Measurements from ENCODE around the gene OR52E6.

DNA sequence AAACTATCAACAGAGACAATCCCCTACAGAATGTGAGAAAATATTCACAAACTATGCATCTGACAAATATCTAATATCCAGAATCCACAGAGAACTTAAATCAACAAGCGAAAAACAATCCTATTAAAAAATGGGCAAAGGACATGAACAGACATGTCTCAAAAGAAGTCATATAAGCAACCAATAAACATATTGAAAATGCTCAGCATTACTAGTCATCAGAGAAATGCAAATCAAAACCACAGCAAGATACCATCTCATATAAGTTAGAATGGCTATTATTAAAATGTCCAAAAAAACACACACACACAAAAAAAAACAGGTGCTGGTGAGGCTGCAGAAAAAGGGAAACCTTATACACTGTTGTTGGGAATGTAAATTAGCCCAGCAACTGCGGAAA lies 24.1 kb upstream of the OR52E6 start:
- TF ChIP-seq, protein P1, sequence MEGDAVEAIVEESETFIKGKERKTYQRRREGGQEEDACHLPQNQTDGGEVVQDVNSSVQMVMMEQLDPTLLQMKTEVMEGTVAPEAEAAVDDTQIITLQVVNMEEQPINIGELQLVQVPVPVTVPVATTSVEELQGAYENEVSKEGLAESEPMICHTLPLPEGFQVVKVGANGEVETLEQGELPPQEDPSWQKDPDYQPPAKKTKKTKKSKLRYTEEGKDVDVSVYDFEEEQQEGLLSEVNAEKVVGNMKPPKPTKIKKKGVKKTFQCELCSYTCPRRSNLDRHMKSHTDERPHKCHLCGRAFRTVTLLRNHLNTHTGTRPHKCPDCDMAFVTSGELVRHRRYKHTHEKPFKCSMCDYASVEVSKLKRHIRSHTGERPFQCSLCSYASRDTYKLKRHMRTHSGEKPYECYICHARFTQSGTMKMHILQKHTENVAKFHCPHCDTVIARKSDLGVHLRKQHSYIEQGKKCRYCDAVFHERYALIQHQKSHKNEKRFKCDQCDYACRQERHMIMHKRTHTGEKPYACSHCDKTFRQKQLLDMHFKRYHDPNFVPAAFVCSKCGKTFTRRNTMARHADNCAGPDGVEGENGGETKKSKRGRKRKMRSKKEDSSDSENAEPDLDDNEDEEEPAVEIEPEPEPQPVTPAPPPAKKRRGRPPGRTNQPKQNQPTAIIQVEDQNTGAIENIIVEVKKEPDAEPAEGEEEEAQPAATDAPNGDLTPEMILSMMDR (IDR thresholded peaks at IDR 0.05; ENCODE audit: insufficient read depth, low read length), result no peak
- TF ChIP-seq POLR2AphosphoS5 (IDR thresholded peaks at IDR 0.05; ENCODE audit: low read depth), result no peak
- no peak for TF ChIP-seq SPI1 (IDR thresholded peaks at IDR 0.05; ENCODE audit: borderline replicate concordance, low read depth)
